Measurements from ENCODE around the gene PHEX. TPM values are rescaled to one million over a fixed set of nuclear protein-coding genes. Genes with fewer than 3 reads are reported as not detected.

The PHEX gene
- total RNA-seq, 2 donors from 2014 or later: 1.4 to 1.9 TPM

DNA sequence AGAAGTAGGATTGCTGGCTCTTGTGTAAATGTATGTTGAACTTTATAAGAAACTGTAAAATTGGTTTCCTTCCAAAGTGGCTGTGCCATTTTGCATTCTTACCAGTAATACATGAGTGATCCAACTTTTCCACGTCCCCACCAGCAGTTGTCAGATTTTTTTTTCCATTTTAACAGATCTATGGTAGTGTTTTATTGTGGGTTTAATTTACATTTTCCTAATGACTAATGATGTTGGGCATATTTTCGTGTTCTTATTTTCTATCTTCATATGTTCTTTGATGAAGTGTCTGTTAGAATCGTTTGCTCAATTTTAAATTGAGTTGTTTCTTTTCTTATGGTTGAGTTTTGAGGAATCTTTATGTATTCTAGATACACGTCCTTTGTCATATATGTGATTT, 56.2 kb downstream of the PHEX start:
- Mint-ChIP-seq H3K4me1 (ENCODE audit: low read depth) (peaks cover 10% of the 10 kb centered on the region), H3K27me3 (ENCODE audit: low read depth) (no peaks in the 10 kb centered on the region), H3K36me3 (ENCODE audit: insufficient read depth in 2 of 2) (peaks cover 0 to 2% of the 10 kb centered on the region in 2 donors), H3K4me3 (peak overlapping the region in 1 of 2 donors; percentile 9), H3K9me3 (peaks cover 0 to 2% of the 10 kb centered on the region in 2 donors), H3K27ac (no peak overlapping the region)
- no peak for DNase-seq
- no peak for ATAC-seq (replicated peaks in 1 of 2)

DNA sequence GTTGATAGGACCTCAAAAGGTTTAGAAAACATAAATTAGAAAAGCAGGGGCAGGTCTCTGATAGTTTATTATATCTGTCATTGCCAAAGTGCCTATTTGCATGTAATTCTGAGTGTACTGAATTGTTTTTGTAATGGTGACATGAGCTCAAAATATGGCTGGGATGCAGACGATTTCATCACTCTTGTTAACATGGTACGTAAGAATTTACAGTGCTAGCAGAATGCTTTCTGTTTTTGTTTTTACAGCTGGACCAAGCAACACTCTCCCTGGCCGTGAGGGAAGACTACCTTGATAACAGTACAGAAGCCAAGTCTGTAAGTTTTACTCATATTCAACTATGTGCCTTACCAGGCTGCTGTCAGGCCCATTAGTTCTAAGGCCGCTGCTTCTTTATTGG, 58.1 kb downstream of the PHEX start:
- H3K36me3 Mint-ChIP-seq (ENCODE audit: insufficient read depth in 2 of 2): peaks cover 0 to 6% of the 10 kb centered on the region in 2 donors
- H3K4me1 Mint-ChIP-seq (ENCODE audit: low read depth): peaks cover 10% of the 10 kb centered on the region
- no peaks in the 10 kb centered on the region for H3K27me3 Mint-ChIP-seq (ENCODE audit: low read depth)
- H3K9me3 Mint-ChIP-seq: peaks cover 0 to 2% of the 10 kb centered on the region in 2 donors
- no peak overlapping the region for H3K4me3 Mint-ChIP-seq
- H3K27ac Mint-ChIP-seq: no peak overlapping the region
- no peak for ATAC-seq (replicated peaks in 1 of 2)
- DNase-seq: no peak

DNA sequence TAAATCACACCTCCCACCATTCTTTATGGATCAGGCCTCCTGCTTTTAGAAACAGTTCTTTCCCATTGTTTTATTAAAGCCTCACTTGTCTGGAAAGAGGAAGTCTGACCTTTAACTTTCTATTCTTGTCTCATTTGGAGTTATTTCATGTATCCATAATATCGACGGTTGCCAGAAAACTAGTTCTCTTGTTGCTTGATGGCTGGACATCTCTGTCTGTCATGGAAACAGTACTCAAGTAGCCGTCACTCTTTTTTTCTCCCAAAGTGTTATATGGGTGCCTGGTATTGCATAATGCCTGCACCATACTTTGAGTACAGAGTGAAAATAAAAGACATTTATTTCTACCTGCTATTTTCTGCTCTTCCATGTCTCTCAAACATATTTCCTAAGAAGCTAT, 61.4 kb downstream of the PHEX start:
- H3K9me3 Mint-ChIP-seq: peaks cover 2 to 4% of the 10 kb centered on the region in 2 donors
- no peak overlapping the region for H3K27ac Mint-ChIP-seq
- H3K27me3 Mint-ChIP-seq (ENCODE audit: low read depth): peaks cover 8% of the 10 kb centered on the region
- DNase-seq: no peak
- H3K36me3 Mint-ChIP-seq (ENCODE audit: insufficient read depth in 2 of 2): peaks cover 0 to 6% of the 10 kb centered on the region in 2 donors
- no peak overlapping the region for H3K4me3 Mint-ChIP-seq
- peaks cover 4% of the 10 kb centered on the region for H3K4me1 Mint-ChIP-seq (ENCODE audit: low read depth)
- no peak for ATAC-seq (replicated peaks in 1 of 2)

DNA sequence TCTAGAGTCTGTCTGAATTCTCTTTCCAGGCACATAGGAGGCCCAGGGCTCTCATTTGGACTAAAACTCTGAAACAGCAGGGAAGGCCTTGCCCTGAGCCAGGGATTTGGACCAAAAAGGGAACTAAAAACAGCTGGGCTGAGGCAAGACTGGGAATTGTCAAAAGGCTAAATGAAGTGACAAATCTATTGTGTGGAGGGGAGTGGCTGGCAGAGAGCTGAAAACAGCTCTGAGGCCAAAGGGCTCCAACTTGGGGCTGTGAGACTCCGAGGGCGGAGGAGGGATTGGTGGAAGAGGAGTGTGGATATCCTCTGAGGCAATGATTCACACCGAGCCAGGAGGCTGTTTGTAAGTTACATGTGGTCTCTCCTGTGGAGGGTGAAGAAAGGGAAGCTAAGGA, 63.2 kb downstream of the PHEX start:
- ATAC-seq (replicated peaks in 1 of 2): no peak

DNA sequence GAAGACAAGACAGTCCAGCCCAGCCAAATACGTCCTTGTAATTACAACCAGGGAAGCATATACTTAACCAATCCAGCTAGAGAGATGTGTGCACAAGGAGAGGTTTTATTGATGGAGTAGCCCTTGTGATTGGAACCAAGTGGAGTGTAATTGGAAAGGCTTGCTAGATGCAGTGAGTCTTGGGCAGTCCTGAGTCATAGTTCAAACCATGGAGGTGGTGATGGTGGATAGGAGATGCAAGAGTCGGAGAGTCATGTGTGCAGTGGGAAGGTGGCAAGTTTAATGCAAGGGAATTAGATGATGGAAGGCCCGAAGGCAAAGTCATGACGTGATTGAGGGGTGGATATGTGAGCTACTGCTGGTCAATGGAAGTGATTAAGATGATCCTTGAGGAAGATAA, 63.7 kb downstream of the PHEX start:
- H3K27ac Mint-ChIP-seq: no peak overlapping the region
- H3K4me3 Mint-ChIP-seq: no peak overlapping the region
- H3K9me3 Mint-ChIP-seq: peaks cover 2 to 4% of the 10 kb centered on the region in 2 donors
- H3K4me1 Mint-ChIP-seq (ENCODE audit: low read depth): no peaks in the 10 kb centered on the region
- no peak for ATAC-seq (replicated peaks in 1 of 2)
- peaks cover 8% of the 10 kb centered on the region for H3K27me3 Mint-ChIP-seq (ENCODE audit: low read depth)
- H3K36me3 Mint-ChIP-seq (ENCODE audit: insufficient read depth in 2 of 2): peaks cover 0 to 6% of the 10 kb centered on the region in 2 donors
- DNase-seq: no peak

More for the DNA sequence above, 63.2 kb downstream of the PHEX start:
- peaks cover 2 to 4% of the 10 kb centered on the region in 2 donors for H3K9me3 Mint-ChIP-seq
- H3K4me1 Mint-ChIP-seq (ENCODE audit: low read depth): no peaks in the 10 kb centered on the region
- H3K4me3 Mint-ChIP-seq: no peak overlapping the region
- peaks cover 8% of the 10 kb centered on the region for H3K27me3 Mint-ChIP-seq (ENCODE audit: low read depth)
- DNase-seq: no peak
- H3K27ac Mint-ChIP-seq: no peak overlapping the region
- peaks cover 0 to 6% of the 10 kb centered on the region in 2 donors for H3K36me3 Mint-ChIP-seq (ENCODE audit: insufficient read depth in 2 of 2)

DNA sequence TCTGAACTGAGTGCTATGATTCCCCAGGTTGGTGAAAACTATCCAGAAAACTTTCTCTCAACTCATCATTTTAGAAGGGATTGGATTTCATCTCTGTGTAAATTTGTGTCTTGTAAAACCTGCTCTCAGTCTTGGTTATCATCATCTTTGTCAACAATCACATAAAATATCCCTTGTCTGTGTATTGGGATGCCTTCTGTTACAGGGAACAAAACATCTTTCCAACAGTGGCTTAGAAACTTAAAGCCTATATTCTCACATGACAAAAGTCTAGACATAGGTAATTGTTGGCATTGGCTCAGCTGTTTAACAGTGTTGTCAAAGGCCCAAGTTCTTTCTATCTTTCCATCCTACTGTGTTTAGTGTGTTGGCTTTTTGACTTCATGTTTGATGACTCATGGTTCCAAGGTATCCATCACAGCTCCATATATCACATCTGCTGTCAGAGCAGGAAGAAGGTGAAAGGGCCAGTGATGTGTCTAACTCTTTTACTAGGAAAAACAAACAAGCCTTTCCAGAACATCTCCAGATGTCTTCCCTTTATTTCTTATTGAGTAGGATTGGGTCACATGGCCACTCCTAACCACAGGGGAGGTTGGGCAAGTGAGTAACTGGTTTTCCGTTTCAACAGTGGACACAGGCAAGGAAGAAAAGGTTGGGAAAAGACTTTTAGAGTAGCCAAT, 65.0 kb downstream of the PHEX start:
- Mint-ChIP-seq H3K27me3 (ENCODE audit: low read depth) (peaks cover 8% of the 10 kb centered on the region), H3K9me3 (peaks cover 0 to 4% of the 10 kb centered on the region in 2 donors), H3K36me3 (ENCODE audit: insufficient read depth in 2 of 2) (peaks cover 0 to 4% of the 10 kb centered on the region in 2 donors), H3K4me3 (no peak overlapping the region), H3K4me1 (ENCODE audit: low read depth) (no peaks in the 10 kb centered on the region), H3K27ac (no peak overlapping the region)
- ATAC-seq (replicated peaks in 1 of 2) (no peak), DNase-seq (no peak)

DNA sequence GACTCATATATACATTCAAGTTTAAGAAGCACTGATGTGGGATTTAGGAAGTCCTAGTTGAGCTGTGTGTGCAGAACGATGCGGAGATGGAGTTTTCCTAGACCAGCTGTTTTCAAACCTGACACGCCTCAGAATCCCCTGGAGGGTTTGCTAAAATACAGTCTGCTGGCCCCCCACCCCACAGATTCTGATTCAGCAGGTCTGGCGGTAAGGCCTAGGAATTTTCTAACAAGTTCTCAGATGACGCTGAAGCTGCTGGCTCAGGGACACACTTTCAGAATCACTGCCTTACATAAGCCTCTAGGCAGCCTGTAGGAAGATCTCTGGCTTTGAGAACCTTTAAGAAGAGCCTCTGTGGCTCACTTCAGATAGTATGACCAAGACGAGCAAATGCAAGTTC, 73.1 kb downstream of the PHEX start:
- Mint-ChIP-seq H3K36me3 (ENCODE audit: insufficient read depth in 2 of 2) (no peaks in the 10 kb centered on the region), H3K4me1 (ENCODE audit: low read depth) (no peaks in the 10 kb centered on the region), H3K27me3 (ENCODE audit: low read depth) (no peaks in the 10 kb centered on the region), H3K9me3 (peaks cover 0 to 3% of the 10 kb centered on the region in 2 donors), H3K4me3 (no peak overlapping the region), H3K27ac (no peak overlapping the region)
- DNase-seq: no peak
- no peak for ATAC-seq (replicated peaks in 1 of 2)

DNA sequence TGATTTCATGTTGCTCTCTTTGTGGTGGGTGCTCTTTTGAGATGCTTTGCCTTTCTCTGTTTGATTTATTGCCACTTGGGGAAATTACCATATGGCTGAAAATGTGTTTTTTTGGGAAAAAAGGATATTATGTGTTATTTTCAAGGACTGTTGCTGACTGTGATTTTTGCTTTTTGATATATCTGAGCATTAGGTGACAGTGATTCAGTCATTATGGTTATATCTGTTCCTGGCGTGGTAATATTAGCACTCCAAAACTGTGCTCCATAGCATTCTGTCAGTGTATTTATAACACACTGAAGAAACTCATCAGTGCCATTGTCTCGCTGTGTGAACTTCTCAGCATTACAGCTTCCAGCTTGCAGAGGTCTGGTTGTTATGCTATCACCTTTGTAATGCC, 73.8 kb downstream of the PHEX start:
- DNase-seq: no peak
- Mint-ChIP-seq H3K4me3 (no peak overlapping the region), H3K36me3 (ENCODE audit: insufficient read depth in 2 of 2) (no peaks in the 10 kb centered on the region), H3K27me3 (ENCODE audit: low read depth) (no peaks in the 10 kb centered on the region), H3K9me3 (peaks cover 0 to 3% of the 10 kb centered on the region in 2 donors), H3K4me1 (ENCODE audit: low read depth) (peaks cover 2% of the 10 kb centered on the region), H3K27ac (no peak overlapping the region)
- no peak for ATAC-seq (replicated peaks in 1 of 2)

DNA sequence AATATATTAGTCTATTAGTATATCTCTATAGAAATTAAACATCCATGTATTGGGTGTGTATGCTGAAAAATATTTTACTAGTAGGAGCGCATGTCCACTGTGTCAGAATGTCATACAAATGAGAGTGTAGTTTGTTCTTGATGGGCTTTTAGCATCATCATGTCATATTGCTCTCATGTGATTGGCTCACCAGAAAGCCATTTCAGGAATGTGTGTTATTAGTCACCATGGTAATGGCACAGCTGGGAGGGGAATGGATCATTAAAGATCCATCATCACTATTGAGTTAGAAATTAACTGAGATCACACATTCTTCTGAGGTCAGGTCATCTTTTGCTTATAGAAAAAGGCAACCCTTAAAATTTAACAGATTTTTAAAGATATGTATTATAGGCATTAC, 77.3 kb downstream of the PHEX start:
- H3K27ac Mint-ChIP-seq: no peak overlapping the region
- no peak for DNase-seq
- no peaks in the 10 kb centered on the region for H3K27me3 Mint-ChIP-seq (ENCODE audit: low read depth)
- H3K9me3 Mint-ChIP-seq: no peaks in the 10 kb centered on the region
- peaks cover 6% of the 10 kb centered on the region for H3K4me1 Mint-ChIP-seq (ENCODE audit: low read depth)
- no peak for ATAC-seq (replicated peaks in 1 of 2)
- no peak overlapping the region for H3K4me3 Mint-ChIP-seq
- no peaks in the 10 kb centered on the region for H3K36me3 Mint-ChIP-seq (ENCODE audit: insufficient read depth in 2 of 2)

DNA sequence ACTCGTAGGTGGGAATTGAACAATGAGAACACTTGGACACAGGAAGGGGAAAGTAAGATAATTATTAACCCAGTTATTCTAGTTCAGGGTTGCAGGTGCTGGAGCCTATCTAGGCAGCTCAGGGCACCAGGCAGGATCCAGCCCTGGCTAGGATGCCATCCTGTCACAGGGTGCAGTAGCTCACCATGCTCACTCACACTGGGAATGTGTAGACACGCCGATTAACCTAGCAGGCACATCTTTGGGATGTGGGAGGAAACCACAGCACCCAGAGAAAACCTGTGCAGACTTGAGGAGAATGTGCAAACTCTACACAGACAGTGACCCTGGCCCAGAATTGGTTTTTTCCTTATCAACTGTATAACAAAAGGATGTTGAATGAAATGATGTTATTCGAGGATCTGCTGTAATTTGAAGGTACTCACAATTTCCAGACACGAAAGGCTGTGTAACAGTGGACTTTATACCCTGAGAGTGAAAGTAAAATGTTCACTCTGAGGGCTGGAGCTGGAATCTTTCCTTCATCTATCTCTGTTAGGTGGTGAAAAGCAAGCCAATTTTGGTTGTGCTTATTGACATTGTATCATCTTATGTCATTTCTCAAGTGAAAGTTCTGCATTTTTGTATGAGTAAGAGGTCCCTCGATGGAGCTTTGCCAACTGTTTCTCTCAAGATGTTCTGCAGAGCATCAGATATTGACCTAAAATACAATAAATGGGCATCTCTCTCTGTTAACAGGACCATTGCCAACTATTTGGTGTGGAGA, 78.8 kb downstream of the PHEX start:
- H3K9me3 Mint-ChIP-seq: no peaks in the 10 kb centered on the region
- no peak for ATAC-seq (replicated peaks in 1 of 2)
- H3K27me3 Mint-ChIP-seq (ENCODE audit: low read depth): no peaks in the 10 kb centered on the region
- peaks cover 6% of the 10 kb centered on the region for H3K4me1 Mint-ChIP-seq (ENCODE audit: low read depth)
- H3K27ac Mint-ChIP-seq: no peak overlapping the region
- no peaks in the 10 kb centered on the region for H3K36me3 Mint-ChIP-seq (ENCODE audit: insufficient read depth in 2 of 2)
- H3K4me3 Mint-ChIP-seq: no peak overlapping the region
- no peak for DNase-seq

DNA sequence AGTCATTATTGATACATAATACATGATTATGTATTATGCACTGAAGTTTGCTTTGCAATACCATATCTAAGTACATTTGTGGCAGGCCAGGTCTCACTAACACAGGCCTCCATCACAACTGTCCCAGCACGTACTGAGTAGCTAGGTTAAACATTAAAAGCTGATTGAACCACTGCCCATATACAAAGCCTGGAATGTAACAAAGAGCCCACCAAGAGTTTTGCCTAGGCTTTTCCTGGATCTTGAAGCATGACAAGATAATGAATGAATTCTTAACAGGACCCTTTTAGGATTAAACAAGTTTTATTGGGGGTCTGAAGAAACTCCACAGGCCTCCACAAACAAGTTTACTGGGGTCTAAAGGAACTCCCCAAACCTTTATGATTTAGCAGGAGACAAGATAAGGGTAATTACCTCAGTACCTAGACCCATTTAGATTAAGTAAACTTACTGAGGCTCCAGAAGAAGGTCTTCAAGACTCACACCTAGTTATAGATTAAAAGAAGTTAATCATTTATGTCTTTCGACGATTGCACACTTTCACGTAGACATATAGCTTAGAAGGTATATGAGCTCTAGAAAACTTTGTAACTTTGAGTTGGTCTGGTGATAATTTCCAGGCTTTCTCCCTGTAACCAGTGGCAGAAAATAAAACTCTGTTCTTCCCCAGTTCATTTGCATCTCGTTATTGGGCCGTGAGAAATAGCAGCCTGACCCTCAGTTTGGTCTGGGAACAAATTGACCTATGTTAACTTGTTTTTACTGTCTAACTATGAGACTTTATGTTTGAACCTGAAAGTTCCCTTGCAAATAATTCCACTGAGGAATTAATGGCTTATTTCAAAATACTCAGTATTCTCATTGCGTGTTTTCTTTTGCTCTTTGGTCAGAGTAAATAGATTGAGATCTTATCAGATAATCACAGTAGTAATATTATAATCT, 84.8 kb downstream of the PHEX start:
- no peaks in the 10 kb centered on the region for H3K4me1 Mint-ChIP-seq (ENCODE audit: low read depth)
- no peak overlapping the region for H3K27ac Mint-ChIP-seq
- no peaks in the 10 kb centered on the region for H3K36me3 Mint-ChIP-seq (ENCODE audit: insufficient read depth in 2 of 2)
- H3K4me3 Mint-ChIP-seq: no peak overlapping the region
- no peaks in the 10 kb centered on the region for H3K9me3 Mint-ChIP-seq
- no peaks in the 10 kb centered on the region for H3K27me3 Mint-ChIP-seq (ENCODE audit: low read depth)
- ATAC-seq (replicated peaks in 1 of 2) (no peak), DNase-seq (no peak)

DNA sequence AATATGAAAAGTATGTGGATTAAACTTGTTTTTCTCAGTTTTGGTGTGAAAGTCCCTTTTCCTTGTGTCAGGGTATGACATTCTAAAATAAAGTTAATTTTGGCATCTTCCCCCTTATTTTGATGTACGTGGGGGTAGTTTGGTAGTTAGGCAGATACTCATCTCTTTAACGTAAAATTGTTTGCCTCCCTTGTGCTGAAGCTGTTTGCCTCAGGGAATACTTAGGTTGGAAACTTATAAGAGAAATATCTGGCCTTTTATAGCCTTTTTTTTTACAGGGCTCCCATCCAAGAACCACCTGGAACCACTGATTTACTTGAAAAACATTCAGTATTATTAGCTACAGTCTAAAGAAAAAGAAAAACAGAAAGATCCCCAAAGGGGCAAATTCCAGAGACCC, 85.5 kb downstream of the PHEX start:
- DNase-seq: no peak
- Mint-ChIP-seq H3K27me3 (ENCODE audit: low read depth) (no peaks in the 10 kb centered on the region), H3K36me3 (ENCODE audit: insufficient read depth in 2 of 2) (no peaks in the 10 kb centered on the region), H3K4me1 (ENCODE audit: low read depth) (no peaks in the 10 kb centered on the region), H3K4me3 (no peak overlapping the region), H3K9me3 (no peaks in the 10 kb centered on the region), H3K27ac (no peak overlapping the region)
- ATAC-seq (replicated peaks in 1 of 2): no peak
